Tongue (tissue), 2 donors: ENCODE data around the gene LCLAT1. TPM values are rescaled to one million over a fixed set of nuclear protein-coding genes. Genes with fewer than 3 reads are reported as not detected.

ENCODE experiments used
- small RNA-seq: library from RNA; depleted of rRNA; stranded (forward); fragments of <200 nt; gene quantifications from one replicate; pipeline ENCODE3, GENCODE V24; 2014; ENCODE audit warnings: low replicate concordance
- total RNA-seq: library from RNA; depleted of rRNA; stranded (reverse); fragments of >200 nt; gene quantifications from one replicate; pipeline ENCODE4 v1.2.3, GENCODE V29; 2014

Gene LCLAT1
- total RNA-seq, 1 donor from 2014 or later = 20.0 TPM

Small RNA genes within 50 kb of the gene (small RNA-seq; reads per million reads assigned to genes)
- gene AC073255.1 = not detected

Other genes with a start within 250 kb of the LCLAT1 start
- 56.4 TPM for gene LBH, start 215.7 kb upstream of the LCLAT1 start, total RNA-seq